Nephron (organoid): ENCODE measurements around the gene ATF3.

Experiments used
- H3K27ac Mint-ChIP-seq, 3 experiments: 2 replicates each; pipeline ENCODE4 v1.8.0; 2020; ENCODE audit warnings: mixed read lengths in 3 of 3, mild to moderate bottlenecking in 2 of 3, moderate library complexity in 1 of 3
- H3K27me3 Mint-ChIP-seq: 2 replicates; pipeline ENCODE4 v1.8.0; 2021; ENCODE audit warnings: low read depth, mild to moderate bottlenecking, moderate library complexity, mixed read lengths
- H3K36me3 Mint-ChIP-seq: 2 replicates; pipeline ENCODE4 v1.8.0; 2020; ENCODE audit warnings: low read depth, mixed read lengths
- H3K4me1 Mint-ChIP-seq: 2 replicates; pipeline ENCODE4 v1.8.0; 2020; ENCODE audit warnings: mixed read lengths
- H3K4me3 Mint-ChIP-seq, 3 experiments: 2 replicates each; pipeline ENCODE4 v1.8.0; 2020; ENCODE audit warnings: mild to moderate bottlenecking in 3 of 3, mixed read lengths in 3 of 3, moderate library complexity in 2 of 3
- H3K9me3 Mint-ChIP-seq: 2 replicates; pipeline ENCODE4 v1.8.0; 2020; ENCODE audit warnings: mixed read lengths
- CTCF ChIP-seq, 3 experiments: fragments of 200-600 bp; sonication (generic); IDR thresholded peaks; one replicate each; pipeline ENCODE4 v1.5.0; 2021; ENCODE audit warnings: antibody characterized with exemption in 3 of 3; ENCODE audit not compliant: unreplicated experiment in 3 of 3

Gene ATF3

GRCh38 chr1:212613440-212614335 is 5.1 kb downstream of the ATF3 start:
- no peaks in the 10 kb centered on the region for H3K9me3 Mint-ChIP-seq
- H3K36me3 Mint-ChIP-seq: no peaks in the 10 kb centered on the region
- H3K27ac Mint-ChIP-seq: no peak overlapping the region
- no peak overlapping the region for H3K4me3 Mint-ChIP-seq
- TF ChIP-seq CTCF (IDR thresholded peaks at IDR 0.05; ENCODE audit: unreplicated experiment in 3 of 3): no peak
- H3K4me1 Mint-ChIP-seq: peaks cover 19% of the 10 kb centered on the region
- H3K27me3 Mint-ChIP-seq: peaks cover 23% of the 10 kb centered on the region

- Mint-ChIP-seq H3K27ac (no peak overlapping the region), H3K9me3 (no peaks in the 10 kb centered on the region), H3K27me3 (peaks cover 18% of the 10 kb centered on the region), H3K4me3 (no peak overlapping the region), H3K4me1 (peaks cover 18% of the 10 kb centered on the region), H3K36me3 (no peaks in the 10 kb centered on the region)
- TF ChIP-seq CTCF (IDR thresholded peaks at IDR 0.05; ENCODE audit: unreplicated experiment in 3 of 3): no peak
Observed at GRCh38 chr1:212614453-212615200, 6.1 kb downstream of the ATF3 start.

GRCh38 chr1:212615201-212615470 is 6.6 kb downstream of the ATF3 start:
- no peaks in the 10 kb centered on the region for H3K9me3 Mint-ChIP-seq
- no peak for TF ChIP-seq CTCF (IDR thresholded peaks at IDR 0.05; ENCODE audit: unreplicated experiment in 3 of 3)

GRCh38 chr1:212618466-212619210 is 10.1 kb downstream of the ATF3 start:
- TF ChIP-seq CTCF (IDR thresholded peaks at IDR 0.05; ENCODE audit: unreplicated experiment in 3 of 3): no peak
- Mint-ChIP-seq H3K9me3 (no peaks in the 10 kb centered on the region), H3K27ac (no peak overlapping the region), H3K4me3 (no peak overlapping the region), H3K4me1 (peaks cover 6% of the 10 kb centered on the region), H3K36me3 (no peaks in the 10 kb centered on the region), H3K27me3 (no peaks in the 10 kb centered on the region)

More at GRCh38 chr1:212615201-212615470, 6.6 kb downstream of the ATF3 start:
- Mint-ChIP-seq H3K27me3 (peaks cover 13% of the 10 kb centered on the region), H3K4me3 (no peak overlapping the region), H3K4me1 (peaks cover 13% of the 10 kb centered on the region), H3K36me3 (no peaks in the 10 kb centered on the region), H3K27ac (no peak overlapping the region)

- peaks cover 13% of the 10 kb centered on the region for H3K27me3 Mint-ChIP-seq
- no peak overlapping the region for H3K4me3 Mint-ChIP-seq
- no peaks in the 10 kb centered on the region for H3K9me3 Mint-ChIP-seq
- TF ChIP-seq CTCF (IDR thresholded peaks at IDR 0.05; ENCODE audit: unreplicated experiment in 3 of 3): no peak
- H3K27ac Mint-ChIP-seq: no peak overlapping the region
- no peaks in the 10 kb centered on the region for H3K36me3 Mint-ChIP-seq
- peaks cover 5% of the 10 kb centered on the region for H3K4me1 Mint-ChIP-seq
Observed at GRCh38 chr1:212620293-212620692, 11.7 kb downstream of the ATF3 start.
